Measurements from ENCODE around the gene ZBTB7A.

Gene ZBTB7A

GRCh38 chr19:4018775-4019504 lies 47.8 kb downstream of the ZBTB7A start:
- TF ChIP-seq CTCF (IDR thresholded peaks at IDR 0.05; ENCODE audit: insufficient read depth, missing control alignments) = no peak
- DNase-seq (ENCODE audit: insufficient read length, low spot score) (no peak), FAIRE-seq (no peak)

- DNase-seq (ENCODE audit: insufficient read length, low spot score) (no peak), FAIRE-seq (no peak)
- TF ChIP-seq CTCF (IDR thresholded peaks at IDR 0.05; ENCODE audit: insufficient read depth, missing control alignments) = no peak
Observed at GRCh38 chr19:4018140-4018613, 48.5 kb downstream of the ZBTB7A start.

GRCh38 chr19:4016903-4017638 lies 49.6 kb downstream of the ZBTB7A start:
- FAIRE-seq (no peak), DNase-seq (ENCODE audit: insufficient read length, low spot score) (no peak)
- TF ChIP-seq CTCF (IDR thresholded peaks at IDR 0.05; ENCODE audit: insufficient read depth, missing control alignments) = no peak

- no peak for TF ChIP-seq CTCF (IDR thresholded peaks at IDR 0.05; ENCODE audit: insufficient read depth, missing control alignments)
- DNase-seq (ENCODE audit: insufficient read length, low spot score) (no peak), FAIRE-seq (no peak)
Observed at GRCh38 chr19:4016486-4016885, 50.2 kb downstream of the ZBTB7A start.

- TF ChIP-seq CTCF (IDR thresholded peaks at IDR 0.05; ENCODE audit: insufficient read depth, missing control alignments) = no peak
- no peak for DNase-seq (ENCODE audit: insufficient read length, low spot score)
- FAIRE-seq = no peak
Observed at GRCh38 chr19:4015705-4016402, 50.8 kb downstream of the ZBTB7A start.

GRCh38 chr19:4014541-4015491 lies 51.9 kb downstream of the ZBTB7A start:
- no peak for DNase-seq (ENCODE audit: insufficient read length, low spot score)
- TF ChIP-seq CTCF (IDR thresholded peaks at IDR 0.05; ENCODE audit: insufficient read depth, missing control alignments) = no peak
- FAIRE-seq = no peak
